CD1c-positive myeloid dendritic cell (primary cell): Measurements from ENCODE around the gene CSNK2A3.
A peak's percentile ranks its signal among the peaks of the same experiment; 100 is the strongest.
"Not testable (repeated sequence)": the region's sequence is repeated elsewhere in the genome, so short reads cannot be mapped to it uniquely, and the experiment has no call there.

Source experiments
- DNase-seq: peaks from one replicate; pipeline ENCODE4 v3.0.0-alpha.2; 2016; ENCODE audit errors: extremely low spot score

Gene CSNK2A3

GRCh38 chr11:11352878-11353277, at the start of gene CSNK2A3:
CSNK2A3 (minus strand) TSS chr11:11353250; CDS start chr11:11353119, 131 bp downstream.
- DNase-seq = not testable (repeated sequence)

DNA sequence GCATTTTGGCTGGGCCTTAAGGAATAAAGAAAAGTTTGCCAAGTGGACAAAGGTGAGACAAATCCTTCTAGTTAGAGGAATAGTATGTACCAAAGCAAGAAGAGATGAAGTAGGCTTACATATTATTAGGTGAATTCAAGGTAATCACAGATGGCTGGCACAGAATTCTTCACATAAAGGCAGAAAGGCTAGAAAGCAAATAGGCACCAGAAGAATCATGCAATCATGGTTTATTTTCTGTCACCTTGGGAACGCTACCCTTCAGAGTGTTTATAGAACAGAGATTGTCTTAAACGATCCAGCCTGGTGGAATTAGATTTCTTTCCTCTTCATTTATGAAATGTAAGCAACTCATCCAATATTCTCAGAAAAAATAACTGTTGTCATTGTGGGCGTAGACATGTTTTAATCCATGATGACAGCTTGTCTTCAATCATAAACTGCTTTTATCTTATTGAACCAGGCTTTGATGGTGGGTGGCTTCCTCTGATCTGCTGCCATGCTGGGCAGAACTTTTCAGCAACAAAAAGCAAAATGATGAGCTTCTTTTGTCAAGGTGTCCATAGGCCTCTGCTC, 49.0 kb upstream of the CSNK2A3 start:
- DNase-seq = no peak

GRCh38 chr11:11400635-11401232, 47.7 kb upstream of the CSNK2A3 start:
- no peak for DNase-seq

DNA sequence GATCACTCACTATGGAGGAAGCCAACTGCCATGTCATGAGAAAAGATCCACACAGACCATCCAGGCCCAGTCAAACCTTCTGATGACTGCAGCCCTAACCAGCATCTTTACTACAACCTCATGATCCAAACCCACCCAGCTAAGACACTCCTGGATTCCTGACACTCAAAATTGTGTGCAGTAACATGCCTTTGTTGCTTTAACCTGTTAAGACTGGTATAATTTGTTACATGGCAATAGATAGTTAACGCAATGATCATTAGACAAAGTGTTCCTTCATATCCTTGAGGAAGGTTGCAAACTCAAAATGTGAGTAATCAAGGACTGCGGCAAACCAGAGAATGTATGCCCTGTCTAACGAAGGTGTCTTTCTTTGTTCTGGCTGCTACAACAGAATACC, 47.1 kb upstream of the CSNK2A3 start:
- no peak for DNase-seq

DNA sequence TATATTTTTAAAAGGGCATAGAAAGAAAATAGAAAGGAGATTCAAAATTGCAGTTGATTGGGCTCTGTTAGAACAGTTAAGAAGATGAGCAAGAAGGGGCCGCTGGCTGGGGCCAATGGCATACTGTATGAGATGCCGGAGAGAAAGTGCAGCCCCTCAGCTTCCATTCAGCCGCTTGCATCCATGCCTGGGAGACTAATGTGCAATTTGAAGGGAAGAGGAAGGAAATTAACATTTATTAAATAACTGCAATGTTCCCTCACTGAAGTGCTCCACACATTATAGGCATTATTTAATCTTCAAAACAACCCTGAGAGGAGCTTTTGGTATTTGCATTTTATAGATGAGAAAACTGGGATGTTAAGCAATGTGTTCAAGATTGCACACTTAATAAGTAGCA, 44.7 kb upstream of the CSNK2A3 start:
- DNase-seq = no peak

DNA sequence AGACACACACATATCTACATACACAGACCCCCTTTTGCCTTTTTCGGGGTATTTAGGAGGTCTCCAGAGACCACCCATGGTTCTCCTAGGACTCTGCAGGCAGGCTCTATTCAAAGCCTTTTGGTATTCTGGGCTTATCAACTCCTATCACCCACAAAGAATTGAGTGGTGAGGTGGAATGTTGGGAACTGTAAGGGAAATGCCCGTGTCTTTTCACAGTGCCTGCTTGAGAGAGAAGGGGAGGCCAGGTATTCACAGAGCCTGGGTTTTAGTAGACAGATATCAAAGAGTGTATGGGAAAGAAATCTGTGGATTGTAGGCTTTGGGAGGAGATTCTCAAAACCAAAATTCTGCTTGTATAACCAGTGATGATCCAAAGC, 44.0 kb upstream of the CSNK2A3 start:
- no peak for DNase-seq

GRCh38 chr11:11396301-11397035, 43.4 kb upstream of the CSNK2A3 start:
- peak; percentile 94 for DNase-seq

DNA sequence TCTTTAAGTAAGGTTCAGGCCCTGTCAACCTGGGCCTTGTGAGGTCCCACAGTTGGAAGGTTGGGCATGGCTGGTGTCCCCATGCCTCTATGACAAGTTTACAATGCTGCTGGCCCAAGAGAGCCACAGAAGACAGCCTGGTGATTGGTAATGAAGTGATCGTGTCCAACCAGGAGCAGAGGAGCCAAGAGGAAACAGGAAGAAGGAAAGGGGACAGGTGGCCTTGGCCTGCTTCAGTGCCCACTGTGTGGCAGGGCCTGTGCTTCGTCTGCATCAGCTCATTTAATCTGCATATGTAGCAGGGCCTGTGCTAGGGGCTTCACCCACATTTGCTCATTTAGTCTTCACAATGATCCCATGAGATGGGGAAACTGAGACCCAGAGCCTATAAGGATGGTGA, 42.1 kb upstream of the CSNK2A3 start:
- DNase-seq = no peak

DNA sequence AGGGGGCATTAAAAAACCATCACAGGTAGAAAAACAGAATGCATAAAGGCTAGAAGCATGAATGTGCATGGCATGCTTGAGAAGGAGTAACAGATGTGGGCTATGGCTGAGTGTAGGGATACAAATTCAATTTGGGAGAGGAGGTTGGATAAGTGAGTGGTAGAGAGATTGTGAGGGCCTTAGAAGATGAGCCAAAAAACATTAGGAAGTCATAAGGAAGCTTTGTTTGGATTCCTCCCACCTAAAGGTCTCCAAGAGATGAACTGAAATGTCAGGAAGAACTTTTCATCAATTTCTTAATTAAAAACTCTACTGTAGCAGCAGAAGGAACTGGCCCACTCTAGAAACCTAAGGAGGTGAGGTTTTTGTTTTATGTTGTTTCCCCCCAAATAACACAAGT, 41.2 kb upstream of the CSNK2A3 start:
- no peak for DNase-seq

GRCh38 chr11:11391796-11392463, 38.9 kb upstream of the CSNK2A3 start:
- no peak for DNase-seq

DNA sequence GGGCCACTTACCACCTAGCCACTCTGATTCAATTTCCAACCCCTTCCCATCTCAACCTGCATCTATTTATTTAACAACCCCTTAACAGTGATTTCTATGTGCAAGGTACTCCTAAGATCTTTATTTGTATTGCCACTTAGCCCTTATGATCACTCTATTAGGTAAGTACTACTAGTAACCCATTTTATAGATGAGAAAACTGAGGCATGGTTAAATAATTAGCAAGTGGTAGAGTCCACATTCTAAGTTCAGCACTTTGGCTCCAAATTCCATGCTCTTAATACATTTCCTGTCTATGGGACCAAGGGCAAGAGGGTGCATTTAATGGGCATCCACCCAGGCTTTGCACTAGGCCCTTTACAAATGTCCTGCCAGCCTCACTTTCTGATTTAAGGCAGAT, 38.1 kb upstream of the CSNK2A3 start:
- no peak for DNase-seq

DNA sequence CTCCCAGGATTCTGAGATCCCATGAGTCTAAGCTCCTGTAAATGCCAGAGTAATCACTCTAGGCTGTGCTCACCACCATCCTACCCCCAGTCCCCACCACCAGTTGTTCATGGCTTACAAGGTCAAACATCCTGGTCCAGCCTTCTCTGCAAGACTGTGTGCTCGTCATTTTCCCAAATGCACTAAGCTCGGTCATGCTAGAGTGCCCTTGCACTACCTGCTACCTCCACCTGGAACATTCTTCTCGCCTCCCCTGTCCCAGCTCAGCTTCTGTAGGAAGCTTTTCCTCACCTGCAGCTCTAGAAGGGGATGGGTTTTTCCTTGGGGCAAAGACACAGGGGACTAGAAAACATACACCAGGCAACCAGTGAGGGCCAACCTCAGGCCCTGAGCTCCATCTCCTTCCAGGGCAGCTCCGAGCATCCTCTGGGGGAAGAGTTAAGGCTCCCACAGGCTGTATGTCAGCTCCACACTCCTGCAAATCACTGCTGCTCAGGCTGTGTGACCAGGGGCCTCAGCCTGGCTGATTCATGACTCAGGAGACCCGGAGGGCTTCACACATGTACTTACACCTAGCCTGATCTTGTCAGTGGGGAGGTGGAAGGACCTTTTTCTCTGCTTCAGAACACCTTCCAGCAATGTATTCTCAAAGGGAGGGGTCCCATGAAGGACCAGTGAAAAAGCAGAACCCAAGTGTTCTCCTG, 37.2 kb upstream of the CSNK2A3 start:
- no peak for DNase-seq

GRCh38 chr11:11389238-11389637, 36.2 kb upstream of the CSNK2A3 start:
- no peak for DNase-seq

GRCh38 chr11:11387622-11388305, 34.7 kb upstream of the CSNK2A3 start:
- no peak for DNase-seq

GRCh38 chr11:11387207-11387606, 34.2 kb upstream of the CSNK2A3 start:
- DNase-seq = no peak

GRCh38 chr11:11384829-11385228, 31.8 kb upstream of the CSNK2A3 start:
- DNase-seq = no peak

GRCh38 chr11:11383995-11384394, 30.9 kb upstream of the CSNK2A3 start:
- no peak for DNase-seq

DNA sequence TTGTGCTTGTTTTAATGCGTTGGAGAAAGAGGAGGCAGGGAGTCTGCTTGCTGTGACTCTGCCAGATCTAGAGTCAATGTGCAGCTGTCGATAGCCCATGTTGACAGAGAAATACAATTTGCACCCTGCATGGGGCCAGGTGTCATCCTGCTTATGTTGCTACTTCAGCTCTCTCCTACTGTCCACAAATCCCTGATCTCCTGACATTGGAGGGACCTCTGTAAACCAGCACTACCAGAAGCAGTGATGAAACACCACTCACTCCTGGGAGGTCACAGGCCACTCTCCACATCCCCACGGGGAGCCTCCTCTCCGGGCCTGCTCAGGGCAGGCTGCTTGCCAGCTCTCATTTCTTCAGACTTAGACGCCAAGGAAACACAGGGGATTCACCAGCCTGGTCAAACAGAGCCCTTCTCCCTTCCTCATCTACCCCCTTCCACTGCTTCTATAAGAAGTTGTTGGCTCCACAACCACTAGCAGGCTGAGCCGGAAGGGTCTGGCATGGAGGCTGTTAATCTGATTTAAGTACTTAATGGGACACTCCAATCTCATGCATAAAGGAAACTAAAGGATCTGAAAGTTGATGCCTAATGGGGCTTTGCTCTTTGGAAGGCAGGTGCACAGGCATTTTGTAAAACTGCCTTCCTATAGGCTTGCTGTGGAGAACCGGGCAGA, 29.9 kb upstream of the CSNK2A3 start:
- DNase-seq = no peak

- no peak for DNase-seq
Observed at GRCh38 chr11:11381471-11382105, 28.5 kb upstream of the CSNK2A3 start.

DNA sequence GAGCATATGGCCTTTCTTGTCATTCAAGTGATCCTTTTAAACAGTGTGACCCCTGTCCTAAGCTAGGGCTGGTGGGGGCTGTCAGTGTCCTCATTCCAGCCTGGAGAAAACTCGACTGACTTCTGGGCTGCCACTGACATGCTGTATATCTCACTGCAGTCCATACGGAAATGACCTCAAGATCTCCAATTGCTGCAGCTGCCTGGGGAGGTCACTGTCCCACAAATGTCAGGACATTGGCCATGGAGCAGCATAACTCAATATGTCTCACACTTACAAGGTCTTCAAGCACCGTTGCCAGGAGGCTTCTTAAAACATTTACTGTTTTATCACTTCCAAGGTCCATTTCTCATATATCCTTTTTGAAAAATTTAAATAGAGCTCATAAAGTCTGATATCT, 27.8 kb upstream of the CSNK2A3 start:
- no peak for DNase-seq

GRCh38 chr11:11380340-11380739, 27.3 kb upstream of the CSNK2A3 start:
- DNase-seq = no peak
